H9 (cell line): ENCODE measurements around the gene CFAP299. TPM values are rescaled to one million over a fixed set of nuclear protein-coding genes. Genes with fewer than 3 reads are reported as not detected.

Source experiments
- DNase-seq: peaks from one replicate; pipeline ENCODE4 v3.0.0-alpha.2; 2017
- H2AFZ ChIP-seq: one replicate; pipeline ENCODE4 v1.6.1; 2013; ENCODE audit warnings: mild to moderate bottlenecking, low read length, control low read depth, moderate library complexity
- H2AK5ac ChIP-seq: 2 replicates; pipeline ENCODE4 v1.6.1; 2013; ENCODE audit warnings: low read length, control low read depth, mixed read lengths; ENCODE audit not compliant: insufficient read length
- H2BK120ac ChIP-seq: one replicate; pipeline ENCODE4 v1.6.1; 2013; ENCODE audit warnings: low read depth, mild to moderate bottlenecking, low read length, control low read depth, inconsistent platforms; ENCODE audit not compliant: poor library complexity, severe bottlenecking
- H2BK12ac ChIP-seq: 2 replicates; pipeline ENCODE4 v1.6.1; 2013; ENCODE audit warnings: low read length, control low read depth, mixed read lengths, low read depth; ENCODE audit not compliant: insufficient read length
- H2BK15ac ChIP-seq: 2 replicates; pipeline ENCODE4 v1.6.1; 2013; ENCODE audit warnings: low read depth, low read length, control low read depth
- H2BK20ac ChIP-seq: one replicate; pipeline ENCODE4 v1.6.1; 2013; ENCODE audit warnings: low read depth, mild to moderate bottlenecking, low read length, control low read depth, inconsistent platforms; ENCODE audit not compliant: poor library complexity, severe bottlenecking
- H2BK5ac ChIP-seq: 2 replicates; pipeline ENCODE4 v1.6.1; 2013; ENCODE audit warnings: low read length, control low read depth, mixed read lengths; ENCODE audit not compliant: insufficient read length
- H3K14ac ChIP-seq: 2 replicates; pipeline ENCODE4 v1.6.1; 2013; ENCODE audit warnings: low read length, control low read depth; ENCODE audit not compliant: insufficient read depth
- H3K18ac ChIP-seq: 2 replicates; pipeline ENCODE4 v1.6.1; 2013; ENCODE audit warnings: low read depth, mild to moderate bottlenecking, mixed read lengths, low read length, control low read depth; ENCODE audit not compliant: insufficient read length
- H3K23ac ChIP-seq: 2 replicates; pipeline ENCODE4 v1.6.1; 2013; ENCODE audit warnings: low read length, control low read depth, mixed read lengths, low read depth; ENCODE audit not compliant: insufficient read length
- H3K23me2 ChIP-seq: 2 replicates; pipeline ENCODE4 v1.6.1; 2013; ENCODE audit warnings: low read depth, mild to moderate bottlenecking, mixed read lengths, low read length, control low read depth; ENCODE audit not compliant: insufficient read length, poor library complexity, severe bottlenecking
- H3K27ac ChIP-seq: 2 replicates; pipeline ENCODE4 v1.5.1; 2013; ENCODE audit warnings: low read length, control low read depth, mixed read lengths, low read depth; ENCODE audit not compliant: insufficient read length
- H3K27me3 ChIP-seq: 2 replicates; pipeline ENCODE4 v1.6.1; 2013; ENCODE audit warnings: low read length, control low read depth, inconsistent platforms; ENCODE audit not compliant: insufficient read depth
- H3K4ac ChIP-seq: 2 replicates; pipeline ENCODE4 v1.6.1; 2013; ENCODE audit warnings: low read depth, mild to moderate bottlenecking, control low read depth, inconsistent platforms, low read length, moderate library complexity
- H3K4me1 ChIP-seq: 2 replicates; pipeline ENCODE4 v1.6.1; 2013; ENCODE audit warnings: low read length, control low read depth, inconsistent platforms; ENCODE audit not compliant: insufficient read depth
- H3K4me2 ChIP-seq: 2 replicates; pipeline ENCODE4 v1.6.1; 2013; ENCODE audit warnings: low read length, control low read depth, mixed read lengths; ENCODE audit not compliant: insufficient read length, insufficient read depth
- H3K56ac ChIP-seq: 2 replicates; pipeline ENCODE4 v1.6.1; 2013; ENCODE audit warnings: low read depth, mild to moderate bottlenecking, mixed read lengths, low read length, control low read depth; ENCODE audit not compliant: insufficient read length
- H3K79me1 ChIP-seq: 2 replicates; pipeline ENCODE4 v1.6.1; 2013; ENCODE audit warnings: low read depth, mild to moderate bottlenecking, moderate library complexity, low read length, control low read depth, inconsistent platforms; ENCODE audit not compliant: insufficient read depth, poor library complexity, severe bottlenecking
- H3K79me2 ChIP-seq: 2 replicates; pipeline ENCODE4 v1.6.1; 2013; ENCODE audit warnings: low read length, control low read depth, inconsistent platforms; ENCODE audit not compliant: insufficient read depth
- H3K9ac ChIP-seq: 2 replicates; pipeline ENCODE4 v1.6.1; 2013; ENCODE audit warnings: low read length, control low read depth, mixed read lengths; ENCODE audit not compliant: insufficient read length; ENCODE audit errors: extremely low read depth
- H3K9me3 ChIP-seq: one replicate; pipeline ENCODE4 v1.6.1; 2013; ENCODE audit warnings: low read depth, low read length, inconsistent platforms; ENCODE audit not compliant: control insufficient read depth
- H3T11ph ChIP-seq: one replicate; pipeline ENCODE4 v1.6.1; 2013; ENCODE audit warnings: mild to moderate bottlenecking, low read length, control low read depth, inconsistent platforms
- H4K20me1 ChIP-seq: one replicate; pipeline ENCODE4 v1.6.1; 2013; ENCODE audit not compliant: control insufficient read depth, insufficient read length, insufficient read depth
- H4K5ac ChIP-seq: 2 replicates; pipeline ENCODE4 v1.6.1; 2013; ENCODE audit warnings: low read depth, mild to moderate bottlenecking, mixed read lengths, low read length, control low read depth; ENCODE audit not compliant: insufficient read length
- H4K8ac ChIP-seq: replicated peaks from 2 replicates; pipeline ENCODE4 v1.6.1; 2013; ENCODE audit warnings: low read length, control low read depth, mixed read lengths, low read depth; ENCODE audit not compliant: insufficient read length
- H4K91ac ChIP-seq: 2 replicates; pipeline ENCODE4 v1.6.1; 2013; ENCODE audit warnings: low read depth, mild to moderate bottlenecking, moderate library complexity, mixed read lengths, low read length, control low read depth; ENCODE audit not compliant: insufficient read length
- H3K27ac Mint-ChIP-seq, 3 experiments: 2 replicates in 2 of 3; 3 replicates in 1 of 3; pipeline ENCODE4 v1.8.0; 2020 to 2021; ENCODE audit warnings: mixed read lengths in 3 of 3, mild to moderate bottlenecking in 1 of 3, moderate library complexity in 1 of 3
- H3K27me3 Mint-ChIP-seq: 2 replicates; pipeline ENCODE4 v1.8.0; 2021; ENCODE audit warnings: low read depth, mild to moderate bottlenecking, moderate library complexity, mixed read lengths
- H3K36me3 Mint-ChIP-seq, 3 experiments: 2 replicates in 2 of 3; 3 replicates in 1 of 3; pipeline ENCODE4 v1.8.0; 2020 to 2021; ENCODE audit warnings: low read depth in 3 of 3, mixed read lengths in 3 of 3; ENCODE audit not compliant: insufficient read depth in 1 of 3
- H3K4me1 Mint-ChIP-seq, 2 experiments: 2 replicates each; pipeline ENCODE4 v1.8.0; 2020; ENCODE audit warnings: mixed read lengths in 2 of 2
- H3K4me3 Mint-ChIP-seq, 2 experiments: 2 replicates in 1 of 2; 3 replicates in 1 of 2; pipeline ENCODE4 v1.8.0; 2020 to 2021; ENCODE audit warnings: mild to moderate bottlenecking in 2 of 2, mixed read lengths in 2 of 2, moderate library complexity in 1 of 2
- H3K9me3 Mint-ChIP-seq, 2 experiments: 2 replicates in 1 of 2; 3 replicates in 1 of 2; pipeline ENCODE4 v1.8.0; 2020; ENCODE audit warnings: mild to moderate bottlenecking in 2 of 2, mixed read lengths in 2 of 2, moderate library complexity in 1 of 2
- CTCF ChIP-seq: fragments of 200-600 bp; sonication (generic); conservative IDR thresholded peaks from 3 replicates; pipeline ENCODE4 v1.8.0; 2021; ENCODE audit warnings: antibody characterized with exemption, mild to moderate bottlenecking
- WGBS: extraction: QIAGEN DNeasy Blood & Tissue Kit; methylation state at CpG from one replicate; pipeline ENCODE4 v1.1.7; 2013; ENCODE audit warnings: missing lambda C conversion rate, low lambda C conversion rate, mixed read lengths; ENCODE audit not compliant: insufficient read length; ENCODE audit errors: extremely low coverage; 5-methylcytosine and 5-hydroxymethylcytosine counted together
- total RNA-seq: library from RNA; stranded (reverse); gene quantifications from 2 replicates; pipeline ENCODE4 v1.2.1, GENCODE V29; 2021

CFAP299 gene
- total RNA-seq, 1 experiment from 2014 or later = not detected

GRCh38 chr4:80874979-80875378, 539.4 kb downstream of the CFAP299 start:
- H3K27ac Mint-ChIP-seq = no peak overlapping the region
- H4K8ac ChIP-seq = no peak overlapping the region

More at GRCh38 chr4:80874979-80875378, 539.4 kb downstream of the CFAP299 start:
- H4K91ac ChIP-seq = no peak overlapping the region
- Mint-ChIP-seq H3K4me3 (no peak overlapping the region), H3K4me1 (peaks cover 2% of the 10 kb centered on the region in 2 experiments), H3K9me3 (no peaks in the 10 kb centered on the region), H3K27me3 (no peaks in the 10 kb centered on the region), H3K36me3 (no peaks in the 10 kb centered on the region)
- H3K23me2 ChIP-seq = no peaks in the 10 kb centered on the region
- no peak overlapping the region for H3K4me2 ChIP-seq
- H2BK15ac ChIP-seq = no peak overlapping the region
- DNase-seq = no peak
- H2BK5ac ChIP-seq = no peak overlapping the region
- no peaks in the 10 kb centered on the region for H3K79me1 ChIP-seq
- no peak overlapping the region for H2AK5ac ChIP-seq
- H3K14ac ChIP-seq = no peak overlapping the region
- H3K18ac ChIP-seq = no peak overlapping the region
- no peak overlapping the region for H2BK12ac ChIP-seq
- no CpG with 5 or more reads among the region's 2 CpGs for WGBS
- no peak overlapping the region for H3K23ac ChIP-seq
- no peak overlapping the region for H3K9ac ChIP-seq
- H3K4ac ChIP-seq = no peak overlapping the region
- no peak overlapping the region for H2BK20ac ChIP-seq
- H3K4me1 ChIP-seq = no peaks in the 10 kb centered on the region
- no peak overlapping the region for H2AFZ ChIP-seq
- H3K79me2 ChIP-seq = no peaks in the 10 kb centered on the region
- no peak overlapping the region for H3K56ac ChIP-seq
- no peaks in the 10 kb centered on the region for H3K27me3 ChIP-seq
- H3K9me3 ChIP-seq = no peaks in the 10 kb centered on the region
- H4K5ac ChIP-seq = no peak overlapping the region
- no peak overlapping the region for H3K27ac ChIP-seq
- no peaks in the 10 kb centered on the region for H4K20me1 ChIP-seq
- no peak overlapping the region for H3T11ph ChIP-seq
- no peak for TF ChIP-seq CTCF
- no peak overlapping the region for H2BK120ac ChIP-seq
